ENCODE measurements around the gene SMIM3. TPM values are rescaled to one million over a fixed set of nuclear protein-coding genes. Genes with fewer than 3 reads are reported as not detected.

The SMIM3 gene
- total RNA-seq, 1 experiment from 2014 or later, result 8.4 TPM

GRCh38 chr5:150763023-150763769 is 15.4 kb upstream of the SMIM3 start:
- in situ Hi-C loops (cut with HindIII; ENCODE audit: low pct_unique_long_range_greater_than_20kb, low sequenced_read_pairs), result no loop called here
- DNase-seq (ENCODE audit: low read depth), result peak; percentile 58

- no peak for DNase-seq (ENCODE audit: low read depth)
- in situ Hi-C loops (cut with HindIII; ENCODE audit: low pct_unique_long_range_greater_than_20kb, low sequenced_read_pairs), result no loop called here
Observed at GRCh38 chr5:150764530-150764929, 14.0 kb upstream of the SMIM3 start.

- DNase-seq (ENCODE audit: low read depth), result no peak
- in situ Hi-C loops (cut with HindIII; ENCODE audit: low pct_unique_long_range_greater_than_20kb, low sequenced_read_pairs), result no loop called here
Observed at GRCh38 chr5:150765011-150765798, 13.4 kb upstream of the SMIM3 start.

GRCh38 chr5:150765799-150766169 is 12.8 kb upstream of the SMIM3 start:
- no peak for DNase-seq (ENCODE audit: low read depth)
- in situ Hi-C loops (cut with HindIII; ENCODE audit: low pct_unique_long_range_greater_than_20kb, low sequenced_read_pairs), result no loop called here

GRCh38 chr5:150766251-150766650 is 12.3 kb upstream of the SMIM3 start:
- no peak for DNase-seq (ENCODE audit: low read depth)
- in situ Hi-C loops (cut with HindIII; ENCODE audit: low pct_unique_long_range_greater_than_20kb, low sequenced_read_pairs), result no loop called here

- in situ Hi-C loops (cut with HindIII; ENCODE audit: low pct_unique_long_range_greater_than_20kb, low sequenced_read_pairs), result no loop called here
- DNase-seq (ENCODE audit: low read depth), result no peak
Observed at GRCh38 chr5:150771034-150771795, 7.3 kb upstream of the SMIM3 start.

- in situ Hi-C loops (cut with HindIII; ENCODE audit: low pct_unique_long_range_greater_than_20kb, low sequenced_read_pairs), result no loop called here
- DNase-seq (ENCODE audit: low read depth), result peak; percentile 48
Observed at GRCh38 chr5:150774145-150774544, 4.4 kb upstream of the SMIM3 start.

GRCh38 chr5:150777685-150778084 is 872 bp upstream of the SMIM3 start:
- no peak for DNase-seq (ENCODE audit: low read depth)
- in situ Hi-C loops (cut with HindIII; ENCODE audit: low pct_unique_long_range_greater_than_20kb, low sequenced_read_pairs), result no loop called here

- in situ Hi-C loops (cut with HindIII; ENCODE audit: low pct_unique_long_range_greater_than_20kb, low sequenced_read_pairs), result no loop called here
- DNase-seq (ENCODE audit: low read depth), result no peak
Observed at GRCh38 chr5:150778088-150778516, 455 bp upstream of the SMIM3 start.

GRCh38 chr5:150779397-150780186 is 1.0 kb downstream of the SMIM3 start:
- DNase-seq (ENCODE audit: low read depth), result no peak
- in situ Hi-C loops (cut with HindIII; ENCODE audit: low pct_unique_long_range_greater_than_20kb, low sequenced_read_pairs), result no loop called here

- DNase-seq (ENCODE audit: low read depth), result no peak
- in situ Hi-C loops (cut with HindIII; ENCODE audit: low pct_unique_long_range_greater_than_20kb, low sequenced_read_pairs), result no loop called here
Observed at GRCh38 chr5:150780187-150780692, 1.7 kb downstream of the SMIM3 start.

- in situ Hi-C loops (cut with HindIII; ENCODE audit: low pct_unique_long_range_greater_than_20kb, low sequenced_read_pairs), result no loop called here
- no peak for DNase-seq (ENCODE audit: low read depth)
Observed at GRCh38 chr5:150780816-150781221, 2.3 kb downstream of the SMIM3 start.

GRCh38 chr5:150781706-150782614 is 3.4 kb downstream of the SMIM3 start:
- no peak for DNase-seq (ENCODE audit: low read depth)

GRCh38 chr5:150782850-150783249 is 4.3 kb downstream of the SMIM3 start:
- in situ Hi-C loops (cut with HindIII; ENCODE audit: low pct_unique_long_range_greater_than_20kb, low sequenced_read_pairs), result no loop called here
- DNase-seq (ENCODE audit: low read depth), result no peak

More at GRCh38 chr5:150781706-150782614, 3.4 kb downstream of the SMIM3 start:
- in situ Hi-C loops (cut with HindIII; ENCODE audit: low pct_unique_long_range_greater_than_20kb, low sequenced_read_pairs), result no loop called here

GRCh38 chr5:150783422-150783928 is 4.9 kb downstream of the SMIM3 start:
- DNase-seq (ENCODE audit: low read depth), result no peak
- in situ Hi-C loops (cut with HindIII; ENCODE audit: low pct_unique_long_range_greater_than_20kb, low sequenced_read_pairs), result no loop called here

- in situ Hi-C loops (cut with HindIII; ENCODE audit: low pct_unique_long_range_greater_than_20kb, low sequenced_read_pairs), result no loop called here
- no peak for DNase-seq (ENCODE audit: low read depth)
Observed at GRCh38 chr5:150785950-150786349, 7.4 kb downstream of the SMIM3 start.

- in situ Hi-C loops (cut with HindIII; ENCODE audit: low pct_unique_long_range_greater_than_20kb, low sequenced_read_pairs), result no loop called here
- no peak for DNase-seq (ENCODE audit: low read depth)
Observed at GRCh38 chr5:150786876-150787275, 8.3 kb downstream of the SMIM3 start.

All from Caki2 (cell line).